Measurements from ENCODE around the gene MDGA2.

DNA sequence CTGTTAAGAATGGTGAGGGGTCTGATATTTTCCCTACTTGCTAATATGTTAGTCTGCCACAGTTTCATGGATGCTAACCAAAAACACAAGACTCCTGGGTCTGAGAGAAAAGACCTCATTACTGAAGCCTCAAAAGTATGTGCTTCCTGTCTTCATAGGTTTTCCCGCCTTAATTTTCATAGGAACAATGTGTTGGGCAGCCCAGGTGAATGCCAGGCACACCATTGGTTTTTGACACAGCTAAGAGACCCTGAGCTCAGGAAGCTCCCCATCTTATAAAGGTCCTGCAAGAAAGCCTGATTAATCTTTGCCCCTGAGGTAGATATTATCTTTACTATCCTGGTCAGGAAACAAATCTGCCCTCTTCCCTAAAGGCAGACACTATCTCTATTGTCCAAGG lies 464.1 kb downstream of the MDGA2 start:
- TF ChIP-seq, protein P1, sequence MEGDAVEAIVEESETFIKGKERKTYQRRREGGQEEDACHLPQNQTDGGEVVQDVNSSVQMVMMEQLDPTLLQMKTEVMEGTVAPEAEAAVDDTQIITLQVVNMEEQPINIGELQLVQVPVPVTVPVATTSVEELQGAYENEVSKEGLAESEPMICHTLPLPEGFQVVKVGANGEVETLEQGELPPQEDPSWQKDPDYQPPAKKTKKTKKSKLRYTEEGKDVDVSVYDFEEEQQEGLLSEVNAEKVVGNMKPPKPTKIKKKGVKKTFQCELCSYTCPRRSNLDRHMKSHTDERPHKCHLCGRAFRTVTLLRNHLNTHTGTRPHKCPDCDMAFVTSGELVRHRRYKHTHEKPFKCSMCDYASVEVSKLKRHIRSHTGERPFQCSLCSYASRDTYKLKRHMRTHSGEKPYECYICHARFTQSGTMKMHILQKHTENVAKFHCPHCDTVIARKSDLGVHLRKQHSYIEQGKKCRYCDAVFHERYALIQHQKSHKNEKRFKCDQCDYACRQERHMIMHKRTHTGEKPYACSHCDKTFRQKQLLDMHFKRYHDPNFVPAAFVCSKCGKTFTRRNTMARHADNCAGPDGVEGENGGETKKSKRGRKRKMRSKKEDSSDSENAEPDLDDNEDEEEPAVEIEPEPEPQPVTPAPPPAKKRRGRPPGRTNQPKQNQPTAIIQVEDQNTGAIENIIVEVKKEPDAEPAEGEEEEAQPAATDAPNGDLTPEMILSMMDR (IDR thresholded peaks at IDR 0.05; ENCODE audit: control extremely low read depth in 1 of 3, insufficient read depth in 1 of 3, low read depth in 1 of 3, low read length in 3 of 3), result no peak
- TF ChIP-seq SRF (IDR thresholded peaks at IDR 0.05; ENCODE audit: low read depth, low read length) (no peak), CEBPB (IDR thresholded peaks at IDR 0.05; ENCODE audit: low read depth, low read length) (no peak)
- TF ChIP-seq, protein P2, sequence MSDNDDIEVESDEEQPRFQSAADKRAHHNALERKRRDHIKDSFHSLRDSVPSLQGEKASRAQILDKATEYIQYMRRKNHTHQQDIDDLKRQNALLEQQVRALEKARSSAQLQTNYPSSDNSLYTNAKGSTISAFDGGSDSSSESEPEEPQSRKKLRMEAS (IDR thresholded peaks at IDR 0.05), result peak; percentile 49; the same call in 1 of the 2 replicates

Data from H1 (cell line).